ENCODE data around the gene SCN2B.

SCN2B gene

GRCh38 chr11:118174006-118174567 is 2.4 kb downstream of the SCN2B start:
- DNase-seq (ENCODE audit: low read depth), result no peak

- DNase-seq (ENCODE audit: low read depth), result no peak
Measured at GRCh38 chr11:118172356-118172755, 4.1 kb downstream of the SCN2B start.

- DNase-seq (ENCODE audit: low read depth), result peak; percentile 60
Measured at GRCh38 chr11:118171269-118172062, 5.0 kb downstream of the SCN2B start.

- no peak for DNase-seq (ENCODE audit: low read depth)
Measured at GRCh38 chr11:118170882-118171268, 5.6 kb downstream of the SCN2B start.

- no peak for DNase-seq (ENCODE audit: low read depth)
Measured at GRCh38 chr11:118170231-118170630, 6.2 kb downstream of the SCN2B start.

- no peak for DNase-seq (ENCODE audit: low read depth)
Measured at GRCh38 chr11:118169300-118170140, 6.9 kb downstream of the SCN2B start.

- DNase-seq (ENCODE audit: low read depth), result no peak
Measured at GRCh38 chr11:118168751-118169150, 7.7 kb downstream of the SCN2B start.

- DNase-seq (ENCODE audit: low read depth), result no peak
Measured at GRCh38 chr11:118168316-118168715, 8.1 kb downstream of the SCN2B start.

GRCh38 chr11:118167906-118168305 is 8.5 kb downstream of the SCN2B start:
- no peak for DNase-seq (ENCODE audit: low read depth)

GRCh38 chr11:118167253-118167652 is 9.2 kb downstream of the SCN2B start:
- no peak for DNase-seq (ENCODE audit: low read depth)

GRCh38 chr11:118166641-118167040 is 9.8 kb downstream of the SCN2B start:
- DNase-seq (ENCODE audit: low read depth), result no peak

GRCh38 chr11:118164885-118165284 is 11.6 kb downstream of the SCN2B start:
- DNase-seq (ENCODE audit: low read depth), result no peak

GRCh38 chr11:118163494-118163893 is 12.9 kb downstream of the SCN2B start:
- DNase-seq (ENCODE audit: low read depth), result no peak

- no peak for DNase-seq (ENCODE audit: low read depth)
Measured at GRCh38 chr11:118162846-118163245, 13.6 kb downstream of the SCN2B start.

GRCh38 chr11:118161786-118162185 is 14.7 kb downstream of the SCN2B start:
- DNase-seq (ENCODE audit: low read depth), result no peak

GRCh38 chr11:118157186-118157895 is 19.1 kb downstream of the SCN2B start:
- DNase-seq (ENCODE audit: low read depth), result no peak

GRCh38 chr11:118156531-118157185 is 19.8 kb downstream of the SCN2B start:
- no peak for DNase-seq (ENCODE audit: low read depth)

GRCh38 chr11:118155776-118156530 is 20.5 kb downstream of the SCN2B start:
- no peak for DNase-seq (ENCODE audit: low read depth)

GRCh38 chr11:118154641-118155040 is 21.8 kb downstream of the SCN2B start:
- no peak for DNase-seq (ENCODE audit: low read depth)

- DNase-seq (ENCODE audit: low read depth), result no peak
Measured at GRCh38 chr11:118153976-118154375, 22.5 kb downstream of the SCN2B start.

- no peak for DNase-seq (ENCODE audit: low read depth)
Measured at GRCh38 chr11:118153516-118153915, 22.9 kb downstream of the SCN2B start.

Data from activated T-helper 9 cell treated with anti-CD3 and anti-CD28 coated beads, Interleukin-2, amount 50 U/mL, for 16 hours (primary cell).